Right ventricle myocardium inferior (tissue), 1 donor: ENCODE data around the gene PON2. TPM values are rescaled to one million over a fixed set of nuclear protein-coding genes. Genes with fewer than 3 reads are reported as not detected.

ENCODE experiments used
- ATAC-seq: fragments of 200-7000 bp; cut with Tn5 transposase; one replicate; pipeline ENCODE4 v1.9.1; 2020; ENCODE audit warnings: mild to moderate bottlenecking, moderate library complexity
- DNase-seq: peaks from one replicate; pipeline ENCODE4 v3.0.0; 2021; ENCODE audit errors: missing footprints
- intact Hi-C: fragments of 100-400 bp; cut with DNase I; formaldehyde crosslinking; loops from one replicate; pipeline ENCODE4 v1.11.0; 2022
- total RNA-seq: library from RNA; stranded (reverse); fragmentation: NEBNext Ultra II Directional; extraction: Animal tissue kit (Norgen Biotek cat#: 25700); gene quantifications from one replicate; pipeline ENCODE4 v1.2.1, GENCODE V29; 2021
- donor health status: DM: no; HTN: yes; CAD: no; lungs with severe emphysema.

The PON2 gene
- total RNA-seq, 1 donor from 2014 or later, result 37.4 TPM

- intact Hi-C loops, result no loop called here
- ATAC-seq, result no peak
- DNase-seq, result no peak
Observed at GRCh38 chr7:95375591-95376257, 59.1 kb downstream of the PON2 start.

DNA sequence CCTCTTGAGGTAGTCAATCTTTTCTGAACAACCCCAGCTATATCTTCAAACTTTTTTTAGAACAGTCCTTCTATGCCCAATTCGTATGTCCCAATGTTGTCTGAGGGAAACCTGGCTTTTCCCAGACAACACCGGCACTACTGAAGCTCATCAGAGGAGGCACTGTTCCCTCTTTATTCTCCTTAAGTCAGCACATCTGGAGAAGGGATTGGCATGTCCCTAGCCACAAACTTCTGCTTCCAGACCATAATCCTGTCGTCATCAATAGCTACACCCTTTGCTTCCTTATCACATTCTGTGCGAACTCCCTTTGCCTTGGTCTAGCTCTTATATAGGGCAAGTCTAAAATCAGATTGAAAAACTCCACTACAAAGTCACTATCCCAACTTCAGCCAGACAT, 61.5 kb downstream of the PON2 start:
- DNase-seq (no peak), ATAC-seq (no peak)
- intact Hi-C loops, result no loop called here

DNA sequence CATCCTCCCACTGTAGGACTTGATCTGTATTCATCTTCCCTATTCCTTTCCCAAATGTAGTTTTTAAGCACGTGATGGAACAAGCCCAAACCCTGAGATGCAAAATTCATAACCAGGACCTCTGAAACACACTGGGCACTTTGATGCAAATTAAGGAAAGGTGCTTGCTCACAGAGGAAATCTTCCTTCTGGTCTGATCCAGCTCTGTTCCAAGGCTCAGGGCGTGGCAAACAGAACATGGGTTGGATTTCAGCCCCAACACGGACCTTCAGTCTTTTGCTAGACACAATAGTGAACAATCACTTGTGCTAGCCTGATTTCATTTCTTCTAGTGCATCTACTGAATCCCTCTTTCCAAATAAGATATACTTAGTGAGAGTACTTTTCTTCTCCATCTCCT, 66.6 kb downstream of the PON2 start:
- ATAC-seq (no peak), DNase-seq (no peak)
- intact Hi-C loops, result no loop called here

DNA sequence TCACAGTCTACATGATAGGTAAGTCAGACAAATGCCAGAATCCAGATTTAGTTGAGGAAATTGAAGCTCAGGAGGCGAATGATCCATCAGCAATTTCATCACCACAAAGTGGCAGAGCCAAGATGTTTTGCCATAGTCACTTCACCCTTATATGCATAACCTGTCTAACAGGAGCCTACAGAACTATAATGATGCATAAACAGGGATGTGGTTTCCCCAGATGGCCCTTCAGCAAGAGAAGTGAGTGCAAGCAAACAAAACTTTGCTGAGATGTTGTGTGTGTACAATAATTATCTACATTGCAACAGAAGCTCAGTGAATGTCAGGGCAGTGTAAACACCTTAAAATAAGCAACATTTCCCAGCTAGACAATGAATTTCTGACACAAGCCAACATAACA, 67.2 kb downstream of the PON2 start:
- intact Hi-C loops, result no loop called here
- DNase-seq (no peak), ATAC-seq (no peak)

DNA sequence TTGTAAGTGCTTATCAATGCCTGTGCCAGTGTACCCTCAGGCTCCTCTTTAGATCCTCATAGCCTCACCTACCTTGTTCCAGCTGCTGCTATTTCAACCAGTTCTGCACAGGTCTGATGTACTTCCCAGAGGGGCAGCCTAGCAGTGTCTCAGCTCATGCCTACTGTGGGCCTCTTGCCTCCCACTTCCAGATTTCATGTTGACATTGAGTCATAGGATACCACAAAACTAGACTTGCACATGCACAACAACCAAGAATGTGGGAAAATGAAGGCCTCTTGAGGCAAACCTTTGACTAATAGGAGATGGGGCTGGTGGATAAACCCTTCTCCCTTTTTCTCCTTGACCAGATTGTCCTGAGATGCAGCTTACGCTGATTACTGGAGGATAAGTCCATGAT, 69.7 kb downstream of the PON2 start:
- intact Hi-C loops, result no loop called here
- no peak for DNase-seq
- ATAC-seq, result no peak

DNA sequence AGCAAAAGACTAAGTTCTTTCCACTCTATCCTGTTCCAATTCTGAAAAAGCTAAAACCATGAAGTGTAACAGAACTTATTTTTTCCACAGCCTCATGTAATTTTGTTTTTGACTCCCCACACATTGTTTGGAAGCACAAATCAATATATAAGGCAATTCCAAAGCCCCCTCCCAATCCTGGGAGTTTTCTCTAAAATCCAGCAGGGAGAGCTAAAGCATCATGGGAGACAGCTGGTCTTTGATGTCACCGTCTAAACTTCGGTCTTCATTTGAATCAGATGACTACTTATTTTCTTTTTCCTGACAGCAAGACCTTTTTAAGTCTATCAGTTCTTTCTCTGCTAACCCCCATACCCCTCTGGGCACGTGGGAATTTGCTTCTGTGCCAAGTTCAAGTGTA, 77.2 kb downstream of the PON2 start:
- intact Hi-C loops, result no loop called here

More for the DNA sequence above, 77.2 kb downstream of the PON2 start:
- no peak for DNase-seq
- no peak for ATAC-seq

Other genes starting within 250 kb of the PON2 start
- gene PON1, start 110.5 kb downstream of the PON2 start, total RNA-seq, result not detected
- gene PON3, start 38.7 kb downstream of the PON2 start, total RNA-seq, result 0.57 TPM
- gene ASB4, start 50.9 kb upstream of the PON2 start, total RNA-seq, result 7.0 TPM
- gene PDK4, start 161.5 kb upstream of the PON2 start, total RNA-seq, result 431 TPM